Measurements from ENCODE around the gene VAV3.

DNA sequence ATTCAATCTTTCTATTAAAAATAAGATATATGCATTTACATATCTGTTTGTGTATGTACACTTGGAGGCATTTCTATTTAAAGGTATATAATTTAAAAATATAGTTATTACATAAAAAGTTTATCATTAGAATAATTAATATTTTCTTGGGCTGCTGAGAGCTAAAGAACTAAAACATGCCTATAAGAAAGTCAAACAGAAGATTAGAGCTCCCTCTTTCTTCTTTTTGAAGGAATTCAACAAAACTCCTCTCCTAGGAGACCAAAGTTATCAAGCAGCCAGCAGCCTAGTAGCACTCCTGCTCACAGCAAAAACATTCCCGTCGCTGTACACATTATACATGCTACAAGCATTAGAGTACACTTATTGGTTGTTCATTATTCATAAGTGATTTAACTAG, 216.4 kb downstream of the VAV3 start:
- no peak for TF ChIP-seq NR2C2 (IDR thresholded peaks at IDR 0.05; ENCODE audit: borderline replicate concordance, control insufficient read depth, insufficient read length, low read depth)
- TF ChIP-seq, protein P1, sequence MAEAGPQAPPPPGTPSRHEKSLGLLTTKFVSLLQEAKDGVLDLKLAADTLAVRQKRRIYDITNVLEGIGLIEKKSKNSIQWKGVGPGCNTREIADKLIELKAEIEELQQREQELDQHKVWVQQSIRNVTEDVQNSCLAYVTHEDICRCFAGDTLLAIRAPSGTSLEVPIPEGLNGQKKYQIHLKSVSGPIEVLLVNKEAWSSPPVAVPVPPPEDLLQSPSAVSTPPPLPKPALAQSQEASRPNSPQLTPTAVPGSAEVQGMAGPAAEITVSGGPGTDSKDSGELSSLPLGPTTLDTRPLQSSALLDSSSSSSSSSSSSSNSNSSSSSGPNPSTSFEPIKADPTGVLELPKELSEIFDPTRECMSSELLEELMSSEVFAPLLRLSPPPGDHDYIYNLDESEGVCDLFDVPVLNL (IDR thresholded peaks at IDR 0.05; ENCODE audit: low read depth, low read length): no peak
- TF ChIP-seq, protein P2, sequence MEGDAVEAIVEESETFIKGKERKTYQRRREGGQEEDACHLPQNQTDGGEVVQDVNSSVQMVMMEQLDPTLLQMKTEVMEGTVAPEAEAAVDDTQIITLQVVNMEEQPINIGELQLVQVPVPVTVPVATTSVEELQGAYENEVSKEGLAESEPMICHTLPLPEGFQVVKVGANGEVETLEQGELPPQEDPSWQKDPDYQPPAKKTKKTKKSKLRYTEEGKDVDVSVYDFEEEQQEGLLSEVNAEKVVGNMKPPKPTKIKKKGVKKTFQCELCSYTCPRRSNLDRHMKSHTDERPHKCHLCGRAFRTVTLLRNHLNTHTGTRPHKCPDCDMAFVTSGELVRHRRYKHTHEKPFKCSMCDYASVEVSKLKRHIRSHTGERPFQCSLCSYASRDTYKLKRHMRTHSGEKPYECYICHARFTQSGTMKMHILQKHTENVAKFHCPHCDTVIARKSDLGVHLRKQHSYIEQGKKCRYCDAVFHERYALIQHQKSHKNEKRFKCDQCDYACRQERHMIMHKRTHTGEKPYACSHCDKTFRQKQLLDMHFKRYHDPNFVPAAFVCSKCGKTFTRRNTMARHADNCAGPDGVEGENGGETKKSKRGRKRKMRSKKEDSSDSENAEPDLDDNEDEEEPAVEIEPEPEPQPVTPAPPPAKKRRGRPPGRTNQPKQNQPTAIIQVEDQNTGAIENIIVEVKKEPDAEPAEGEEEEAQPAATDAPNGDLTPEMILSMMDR (IDR thresholded peaks at IDR 0.05 in 2 of 3, conservative IDR thresholded peaks at IDR 0.05 in 1 of 3; ENCODE audit: control insufficient read depth in 2 of 3, extremely low read depth in 1 of 3, insufficient read depth in 1 of 3, low read depth in 3 of 3, low read length in 3 of 3): no peak; a peak in 1 of 6 replicates
- no peak for TF ChIP-seq EZH2 (IDR thresholded peaks at IDR 0.05; ENCODE audit: borderline replicate concordance, control insufficient read depth, low read depth, low read length)
- no peak for TF ChIP-seq POLR2A (IDR thresholded peaks at IDR 0.05; ENCODE audit: low read depth, low read length)
- TF ChIP-seq, protein P3, sequence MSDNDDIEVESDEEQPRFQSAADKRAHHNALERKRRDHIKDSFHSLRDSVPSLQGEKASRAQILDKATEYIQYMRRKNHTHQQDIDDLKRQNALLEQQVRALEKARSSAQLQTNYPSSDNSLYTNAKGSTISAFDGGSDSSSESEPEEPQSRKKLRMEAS (IDR thresholded peaks at IDR 0.05; ENCODE audit: low read depth, low read length): no peak
- TF ChIP-seq ZNF274 (IDR thresholded peaks at IDR 0.05; ENCODE audit: insufficient read depth, insufficient read length): no peak
- no peak for TF ChIP-seq EGR1 (IDR thresholded peaks at IDR 0.05; ENCODE audit: borderline replicate concordance in 1 of 2, low read depth in 2 of 2, low read length in 2 of 2)
- TF ChIP-seq SMC3 (IDR thresholded peaks at IDR 0.05; ENCODE audit: borderline replicate concordance, low read length): no peak
- TF ChIP-seq JUNB (IDR thresholded peaks at IDR 0.05): no peak
- no peak for TF ChIP-seq POLR2AphosphoS5 (IDR thresholded peaks at IDR 0.05; ENCODE audit: low read length)
- TF ChIP-seq, protein P4, sequence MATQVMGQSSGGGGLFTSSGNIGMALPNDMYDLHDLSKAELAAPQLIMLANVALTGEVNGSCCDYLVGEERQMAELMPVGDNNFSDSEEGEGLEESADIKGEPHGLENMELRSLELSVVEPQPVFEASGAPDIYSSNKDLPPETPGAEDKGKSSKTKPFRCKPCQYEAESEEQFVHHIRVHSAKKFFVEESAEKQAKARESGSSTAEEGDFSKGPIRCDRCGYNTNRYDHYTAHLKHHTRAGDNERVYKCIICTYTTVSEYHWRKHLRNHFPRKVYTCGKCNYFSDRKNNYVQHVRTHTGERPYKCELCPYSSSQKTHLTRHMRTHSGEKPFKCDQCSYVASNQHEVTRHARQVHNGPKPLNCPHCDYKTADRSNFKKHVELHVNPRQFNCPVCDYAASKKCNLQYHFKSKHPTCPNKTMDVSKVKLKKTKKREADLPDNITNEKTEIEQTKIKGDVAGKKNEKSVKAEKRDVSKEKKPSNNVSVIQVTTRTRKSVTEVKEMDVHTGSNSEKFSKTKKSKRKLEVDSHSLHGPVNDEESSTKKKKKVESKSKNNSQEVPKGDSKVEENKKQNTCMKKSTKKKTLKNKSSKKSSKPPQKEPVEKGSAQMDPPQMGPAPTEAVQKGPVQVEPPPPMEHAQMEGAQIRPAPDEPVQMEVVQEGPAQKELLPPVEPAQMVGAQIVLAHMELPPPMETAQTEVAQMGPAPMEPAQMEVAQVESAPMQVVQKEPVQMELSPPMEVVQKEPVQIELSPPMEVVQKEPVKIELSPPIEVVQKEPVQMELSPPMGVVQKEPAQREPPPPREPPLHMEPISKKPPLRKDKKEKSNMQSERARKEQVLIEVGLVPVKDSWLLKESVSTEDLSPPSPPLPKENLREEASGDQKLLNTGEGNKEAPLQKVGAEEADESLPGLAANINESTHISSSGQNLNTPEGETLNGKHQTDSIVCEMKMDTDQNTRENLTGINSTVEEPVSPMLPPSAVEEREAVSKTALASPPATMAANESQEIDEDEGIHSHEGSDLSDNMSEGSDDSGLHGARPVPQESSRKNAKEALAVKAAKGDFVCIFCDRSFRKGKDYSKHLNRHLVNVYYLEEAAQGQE (IDR thresholded peaks at IDR 0.05; ENCODE audit: low read depth, low read length): no peak
- TF ChIP-seq HDAC2 (IDR thresholded peaks at IDR 0.05): no peak
- no peak for TF ChIP-seq SMAD1 (IDR thresholded peaks at IDR 0.05; ENCODE audit: low read depth, partially characterized antibody)

All from GM12878 (cell line).